Measurements from ENCODE around the gene ABHD2.

The ABHD2 gene

GRCh38 chr15:89184357-89184756 lies 96.1 kb downstream of the ABHD2 start:
- POLR2A ChIA-PET: no interaction called here
- no peak for DNase-seq (ENCODE audit: extremely low spot score)

GRCh38 chr15:89184886-89185526 lies 96.8 kb downstream of the ABHD2 start:
- ChIA-PET CTCF (no interaction called here), POLR2A (no interaction called here)
- TF ChIP-seq L3MBTL2 (conservative IDR thresholded peaks at IDR 0.05) (no peak), ZNF384 (IDR thresholded peaks at IDR 0.05) (no peak), FOXA1 (IDR thresholded peaks at IDR 0.05) (no peak), HDGF (IDR thresholded peaks at IDR 0.05; ENCODE audit: borderline replicate concordance) (no peak), TARDBP (IDR thresholded peaks at IDR 0.05) (no peak), FOXM1 (IDR thresholded peaks at IDR 0.05; ENCODE audit: borderline replicate concordance) (no peak), CTBP1 (IDR thresholded peaks at IDR 0.05; ENCODE audit: borderline replicate concordance) (no peak), SUZ12 (IDR thresholded peaks at IDR 0.05) (no peak), NFRKB (IDR thresholded peaks at IDR 0.05) (no peak), ELF4 (IDR thresholded peaks at IDR 0.05) (no peak), ARNT (IDR thresholded peaks at IDR 0.05) (no peak), LEF1 (IDR thresholded peaks at IDR 0.05; ENCODE audit: borderline replicate concordance) (no peak)
- TF ChIP-seq, protein P1, sequence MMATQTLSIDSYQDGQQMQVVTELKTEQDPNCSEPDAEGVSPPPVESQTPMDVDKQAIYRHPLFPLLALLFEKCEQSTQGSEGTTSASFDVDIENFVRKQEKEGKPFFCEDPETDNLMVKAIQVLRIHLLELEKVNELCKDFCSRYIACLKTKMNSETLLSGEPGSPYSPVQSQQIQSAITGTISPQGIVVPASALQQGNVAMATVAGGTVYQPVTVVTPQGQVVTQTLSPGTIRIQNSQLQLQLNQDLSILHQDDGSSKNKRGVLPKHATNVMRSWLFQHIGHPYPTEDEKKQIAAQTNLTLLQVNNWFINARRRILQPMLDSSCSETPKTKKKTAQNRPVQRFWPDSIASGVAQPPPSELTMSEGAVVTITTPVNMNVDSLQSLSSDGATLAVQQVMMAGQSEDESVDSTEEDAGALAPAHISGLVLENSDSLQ (IDR thresholded peaks at IDR 0.05): no peak
- no peak for DNase-seq (ENCODE audit: extremely low spot score)

More at GRCh38 chr15:89184357-89184756, 96.1 kb downstream of the ABHD2 start:
- CTCF ChIA-PET: interaction anchor here (2.6 kb wide), 1 partner anchor 13 kb away, joined by 10 read pairs; no protein-coding TSS in a partner anchor
- TF ChIP-seq SUZ12 (IDR thresholded peaks at IDR 0.05) (no peak), TARDBP (IDR thresholded peaks at IDR 0.05) (no peak), ELF4 (IDR thresholded peaks at IDR 0.05) (no peak), LEF1 (IDR thresholded peaks at IDR 0.05; ENCODE audit: borderline replicate concordance) (no peak), FOXM1 (IDR thresholded peaks at IDR 0.05; ENCODE audit: borderline replicate concordance) (no peak), NFRKB (IDR thresholded peaks at IDR 0.05) (no peak), ZNF384 (IDR thresholded peaks at IDR 0.05) (no peak), FOXK2 (IDR thresholded peaks at IDR 0.05) (no peak), CTBP1 (IDR thresholded peaks at IDR 0.05; ENCODE audit: borderline replicate concordance) (no peak), BHLHE40 (IDR thresholded peaks at IDR 0.05; ENCODE audit: borderline replicate concordance) (no peak), HDGF (IDR thresholded peaks at IDR 0.05; ENCODE audit: borderline replicate concordance) (no peak), L3MBTL2 (conservative IDR thresholded peaks at IDR 0.05) (no peak), FOXA1 (IDR thresholded peaks at IDR 0.05) (no peak), ARNT (IDR thresholded peaks at IDR 0.05) (no peak), SP1 (IDR thresholded peaks at IDR 0.05) (no peak)
- TF ChIP-seq, protein P1 (IDR thresholded peaks at IDR 0.05): no peak

DNA sequence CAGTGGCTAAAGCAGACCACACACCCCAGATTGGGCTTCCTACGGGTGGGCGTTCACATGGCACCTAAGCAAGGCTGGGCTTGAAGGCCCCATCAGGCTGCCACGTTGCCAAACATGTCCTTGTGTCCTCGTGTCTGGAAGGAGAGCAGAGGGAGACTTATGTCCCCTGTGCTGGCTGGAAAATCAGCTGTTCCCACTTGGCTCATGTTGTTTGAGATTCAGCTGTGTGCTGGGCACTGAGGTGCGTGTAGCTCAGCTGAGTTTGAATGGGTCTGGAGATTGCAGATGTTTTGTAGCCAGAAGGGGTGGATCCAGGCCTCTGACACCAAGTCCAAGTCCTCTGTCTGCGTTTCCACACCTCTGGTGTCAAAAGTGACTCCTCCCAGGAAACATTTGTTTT lies 98.5 kb downstream of the ABHD2 start:
- CTCF ChIA-PET: interaction anchor here (1.8 to 3.6 kb wide), 2 partner anchors 9 to 15 kb away, joined by 6 to 15 read pairs; no protein-coding TSS in a partner anchor
- POLR2A ChIA-PET: no interaction called here
- TF ChIP-seq SUZ12 (IDR thresholded peaks at IDR 0.05) (no peak), ZNF384 (IDR thresholded peaks at IDR 0.05) (no peak), SP1 (IDR thresholded peaks at IDR 0.05) (no peak), HDGF (IDR thresholded peaks at IDR 0.05; ENCODE audit: borderline replicate concordance) (no peak), CTBP1 (IDR thresholded peaks at IDR 0.05; ENCODE audit: borderline replicate concordance) (no peak), ELF4 (IDR thresholded peaks at IDR 0.05) (no peak), FOXK2 (IDR thresholded peaks at IDR 0.05) (no peak), NFRKB (IDR thresholded peaks at IDR 0.05) (no peak), TARDBP (IDR thresholded peaks at IDR 0.05) (no peak), FOXM1 (IDR thresholded peaks at IDR 0.05; ENCODE audit: borderline replicate concordance) (no peak), FOXA1 (IDR thresholded peaks at IDR 0.05) (no peak), LEF1 (IDR thresholded peaks at IDR 0.05; ENCODE audit: borderline replicate concordance) (no peak), ARNT (IDR thresholded peaks at IDR 0.05) (no peak), L3MBTL2 (conservative IDR thresholded peaks at IDR 0.05) (no peak), BHLHE40 (IDR thresholded peaks at IDR 0.05; ENCODE audit: borderline replicate concordance) (no peak)
- TF ChIP-seq, protein P1 (IDR thresholded peaks at IDR 0.05): no peak
- DNase-seq (ENCODE audit: extremely low spot score): no peak

- POLR2A ChIA-PET: no interaction called here
- DNase-seq (ENCODE audit: extremely low spot score): no peak
- CTCF ChIA-PET: interaction anchor here (1.1 to 3.6 kb wide), 3 partner anchors 10 to 353 kb away, joined by 4 to 15 read pairs (median 6); no protein-coding TSS in a partner anchor
- no peak for TF ChIP-seq TARDBP (IDR thresholded peaks at IDR 0.05)
- TF ChIP-seq HDGF (IDR thresholded peaks at IDR 0.05; ENCODE audit: borderline replicate concordance): no peak
- TF ChIP-seq SP1 (IDR thresholded peaks at IDR 0.05): no peak
- TF ChIP-seq SUZ12 (IDR thresholded peaks at IDR 0.05): no peak
- TF ChIP-seq LEF1 (IDR thresholded peaks at IDR 0.05; ENCODE audit: borderline replicate concordance): no peak
- TF ChIP-seq BHLHE40 (IDR thresholded peaks at IDR 0.05; ENCODE audit: borderline replicate concordance): no peak
- TF ChIP-seq ARNT (IDR thresholded peaks at IDR 0.05): no peak
- TF ChIP-seq CTBP1 (IDR thresholded peaks at IDR 0.05; ENCODE audit: borderline replicate concordance): no peak
- TF ChIP-seq NFRKB (IDR thresholded peaks at IDR 0.05): no peak
- no peak for TF ChIP-seq ZNF384 (IDR thresholded peaks at IDR 0.05)
- no peak for TF ChIP-seq FOXK2 (IDR thresholded peaks at IDR 0.05)
- TF ChIP-seq ELF4 (IDR thresholded peaks at IDR 0.05): no peak
Measured at GRCh38 chr15:89187301-89187985, 99.2 kb downstream of the ABHD2 start.

DNA sequence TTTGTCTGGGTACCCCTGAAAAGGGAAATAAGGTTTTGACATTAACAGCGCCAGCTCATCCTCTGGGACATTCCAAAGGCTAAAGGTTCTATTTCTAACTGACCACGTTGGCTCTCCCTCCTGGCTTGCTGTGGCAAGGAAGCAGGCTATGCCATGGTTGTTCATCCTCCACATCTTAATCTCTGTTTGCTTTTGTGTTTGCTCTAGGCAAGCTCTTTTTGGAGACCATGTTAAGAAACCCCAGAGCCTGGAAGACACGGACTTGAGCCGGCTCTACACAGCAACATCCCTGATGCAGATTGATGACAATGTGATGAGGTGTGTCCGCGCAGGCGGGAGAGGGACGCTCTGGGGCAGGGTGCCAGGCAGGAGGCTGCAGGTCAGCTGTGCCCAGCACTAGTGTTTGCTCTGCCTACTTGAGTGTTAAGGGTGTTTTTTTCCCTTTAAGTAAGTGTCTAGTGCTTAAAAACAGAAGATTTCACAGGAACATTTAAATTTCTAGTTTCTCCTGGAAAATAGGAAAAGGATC lies 99.8 kb downstream of the ABHD2 start:
- ChIA-PET CTCF (interaction anchor here (0.5 to 3.6 kb wide), 4 partner anchors 10 to 353 kb away, joined by 3 to 15 read pairs (median 5); no protein-coding TSS in a partner anchor), POLR2A (no interaction called here)
- TF ChIP-seq BHLHE40 (IDR thresholded peaks at IDR 0.05; ENCODE audit: borderline replicate concordance) (no peak), FOXM1 (IDR thresholded peaks at IDR 0.05; ENCODE audit: borderline replicate concordance) (no peak), TARDBP (IDR thresholded peaks at IDR 0.05) (no peak), FOXK2 (IDR thresholded peaks at IDR 0.05) (no peak), HDGF (IDR thresholded peaks at IDR 0.05; ENCODE audit: borderline replicate concordance) (no peak), CTBP1 (IDR thresholded peaks at IDR 0.05; ENCODE audit: borderline replicate concordance) (no peak), ARNT (IDR thresholded peaks at IDR 0.05) (no peak), FOXA1 (IDR thresholded peaks at IDR 0.05) (no peak), ELF4 (IDR thresholded peaks at IDR 0.05) (no peak), SUZ12 (IDR thresholded peaks at IDR 0.05) (no peak), SP1 (IDR thresholded peaks at IDR 0.05) (no peak), LEF1 (IDR thresholded peaks at IDR 0.05; ENCODE audit: borderline replicate concordance) (no peak), ZNF384 (IDR thresholded peaks at IDR 0.05) (no peak), L3MBTL2 (conservative IDR thresholded peaks at IDR 0.05) (no peak), NFRKB (IDR thresholded peaks at IDR 0.05) (no peak)
- TF ChIP-seq, protein P1 (IDR thresholded peaks at IDR 0.05): no peak
- DNase-seq (ENCODE audit: extremely low spot score): no peak
